GM21576 (cell line): Measurements from ENCODE around the gene OXT.
A peak's percentile ranks its signal among the peaks of the same experiment; 100 is the strongest.
"Not testable (repeated sequence)": the region's sequence is repeated elsewhere in the genome, so short reads cannot be mapped to it uniquely, and the experiment has no call there.

ENCODE experiments used
- ATAC-seq: cut with Tn5 transposase; IDR thresholded peaks from one replicate; pipeline ENCODE4 v1.9.1; 2021; ENCODE audit warnings: mild to moderate bottlenecking, moderate library complexity; ENCODE audit not compliant: unreplicated experiment

Gene OXT

GRCh38 chr20:3071610-3072529 lies at the start of gene OXT:
OXT (plus strand) TSS chr20:3071620; CDS start chr20:3071656, 36 bp downstream.
- ATAC-seq, result no peak

GRCh38 chr20:3021777-3022176 lies 49.6 kb upstream of the OXT start:
- ATAC-seq, result no peak

DNA sequence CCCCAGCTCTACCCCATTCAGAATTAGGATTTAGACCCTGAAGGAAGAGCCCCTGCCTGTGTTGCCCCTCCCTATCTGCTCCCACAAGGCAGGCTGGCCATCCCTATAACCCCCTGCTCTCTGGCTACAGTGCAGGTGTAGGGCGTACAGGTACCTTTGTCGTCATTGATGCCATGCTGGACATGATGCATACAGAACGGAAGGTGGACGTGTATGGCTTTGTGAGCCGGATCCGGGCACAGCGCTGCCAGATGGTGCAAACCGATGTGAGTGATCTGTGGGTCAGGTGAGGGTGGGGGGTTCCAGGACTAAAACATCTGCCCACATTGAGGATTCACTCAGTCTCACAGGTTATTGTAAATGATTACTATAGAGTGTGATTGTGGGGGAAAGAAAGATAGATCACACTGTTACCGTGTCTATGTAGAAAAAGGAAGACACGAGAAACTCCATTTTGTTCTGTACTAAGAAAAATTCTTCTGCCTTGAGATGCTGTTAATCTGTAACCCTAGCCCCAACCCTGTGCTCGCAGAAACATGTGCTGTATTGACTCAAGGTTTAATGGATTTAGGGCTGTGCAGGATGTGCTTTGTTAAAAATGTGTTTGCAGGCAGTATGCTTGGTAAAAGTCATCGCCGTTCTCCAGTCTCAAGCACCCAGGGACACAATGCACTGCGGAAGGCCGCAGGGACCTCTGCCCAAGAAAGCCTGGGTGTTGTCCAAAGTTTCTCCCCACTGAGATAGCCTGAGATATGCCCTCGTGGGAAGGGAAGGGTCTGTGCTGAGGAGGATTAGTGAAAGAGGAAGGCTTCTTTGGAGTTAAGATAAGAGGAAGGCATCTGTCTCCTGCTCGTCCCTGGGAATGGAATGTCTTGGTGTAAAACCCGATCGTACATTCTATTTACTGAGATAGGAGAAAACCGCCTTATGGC lies 48.6 kb upstream of the OXT start:
- not testable (repeated sequence) for ATAC-seq

DNA sequence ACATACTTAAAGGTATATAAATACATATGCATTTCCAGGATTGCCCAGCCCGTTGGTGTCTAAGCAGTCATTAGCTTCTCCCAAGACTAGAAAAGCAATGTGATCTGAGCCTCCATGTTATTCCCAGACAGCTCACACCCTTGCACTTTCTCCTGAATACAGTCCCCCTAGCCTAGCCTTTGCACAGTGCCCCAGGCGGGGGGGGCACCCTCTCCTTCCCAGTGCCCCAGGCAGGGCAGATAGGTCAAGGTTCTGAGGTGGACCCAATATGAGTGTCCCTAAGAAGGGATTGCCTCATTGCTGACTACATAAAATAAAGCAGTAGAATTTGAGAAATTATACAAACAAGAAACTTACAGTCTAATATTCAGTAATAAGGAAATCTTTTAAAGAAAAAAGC lies 43.4 kb upstream of the OXT start:
- ATAC-seq, result no peak

DNA sequence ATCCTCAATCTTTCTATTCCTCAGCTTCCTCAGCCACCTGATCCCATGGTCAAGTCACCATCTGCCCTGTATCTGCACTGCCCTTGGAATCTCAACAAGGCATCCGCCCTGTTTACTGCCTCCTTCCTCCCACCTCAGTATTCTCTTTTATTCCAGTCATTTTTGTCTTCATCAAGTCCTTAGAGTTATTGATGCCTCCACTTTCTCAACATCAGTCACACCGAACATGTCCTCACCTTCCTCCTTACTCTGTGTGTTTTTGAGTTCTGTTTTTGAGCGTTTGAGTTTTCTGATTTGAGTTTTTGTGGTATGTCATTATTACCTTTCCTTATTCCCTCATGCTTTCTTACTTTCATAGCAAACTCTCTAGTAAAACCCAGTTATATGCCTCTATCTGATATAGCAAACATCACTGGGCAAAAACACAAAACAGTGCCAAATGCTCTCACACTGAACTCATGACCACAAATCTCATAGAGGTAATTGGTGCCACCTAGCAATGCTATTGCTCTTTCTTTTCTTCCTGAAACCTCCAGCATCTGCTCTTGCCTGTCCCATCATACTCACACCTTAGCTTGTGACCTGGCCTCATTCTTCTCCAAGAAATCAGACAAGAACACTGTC lies 39.8 kb upstream of the OXT start:
- no peak for ATAC-seq

- no peak for ATAC-seq
Observed at GRCh38 chr20:3032624-3033023, 38.8 kb upstream of the OXT start.

DNA sequence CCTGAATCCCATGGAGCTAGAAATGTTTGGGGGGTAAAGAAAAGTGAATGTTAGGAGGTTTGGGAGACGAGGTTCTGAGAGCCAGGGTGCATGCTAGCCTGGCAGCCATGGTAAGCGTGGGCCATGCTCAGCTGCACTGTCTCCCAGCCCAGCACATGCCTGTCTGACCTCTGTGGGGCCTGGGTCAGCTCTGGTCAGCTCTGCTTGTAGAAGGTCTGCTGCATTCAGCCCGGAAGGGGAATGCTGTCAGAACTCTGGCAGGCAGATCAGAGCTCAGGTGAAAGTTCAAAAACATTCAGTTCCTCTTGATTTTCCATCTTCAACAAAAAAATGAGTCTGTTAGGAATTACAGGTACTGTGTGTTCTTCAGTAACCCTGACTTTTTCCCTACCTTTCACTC lies 33.8 kb upstream of the OXT start:
- ATAC-seq, result no peak

- ATAC-seq, result no peak
Observed at GRCh38 chr20:3038454-3038853, 33.0 kb upstream of the OXT start.

DNA sequence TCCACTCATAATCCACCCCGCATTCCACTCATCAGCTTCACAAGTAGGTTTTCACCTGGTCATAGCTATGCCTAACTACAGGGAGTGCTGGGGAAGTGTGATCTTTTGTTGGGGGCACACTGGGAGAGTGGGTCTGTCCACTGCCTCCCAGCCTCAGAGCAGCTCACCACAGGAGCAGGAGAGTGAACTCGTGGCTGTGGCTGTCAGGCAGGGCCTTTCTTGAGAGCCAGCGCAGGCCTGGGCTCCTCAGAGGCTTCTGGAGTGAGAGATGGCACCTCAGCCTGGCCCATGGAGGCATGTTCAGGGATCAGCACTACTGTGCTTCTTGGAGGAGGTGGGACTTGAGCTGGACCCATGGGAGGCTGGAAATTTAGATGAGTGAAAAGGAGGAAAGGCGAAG lies 32.0 kb upstream of the OXT start:
- ATAC-seq, result no peak

DNA sequence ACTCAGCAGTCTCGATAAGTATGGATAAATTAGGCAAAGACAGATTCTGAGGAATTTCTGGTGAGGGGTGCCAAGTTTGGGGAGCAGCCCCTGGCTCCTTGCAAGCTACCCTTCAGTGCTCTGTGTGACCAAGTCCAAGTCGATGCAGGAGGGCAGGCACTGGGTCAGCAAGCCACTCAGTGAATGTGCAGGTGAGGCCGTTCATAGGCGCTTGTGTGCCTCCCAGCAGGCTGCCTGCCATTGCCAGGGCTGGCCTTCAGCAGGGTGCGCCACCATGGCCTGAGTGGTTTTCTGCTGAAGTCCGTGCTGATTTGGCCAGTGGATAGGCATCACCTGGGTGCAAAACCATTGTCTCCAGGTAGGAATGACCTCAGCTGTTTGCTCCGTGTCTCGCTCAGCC lies 31.3 kb upstream of the OXT start:
- ATAC-seq, result no peak

GRCh38 chr20:3041854-3042409 lies 29.5 kb upstream of the OXT start:
- ATAC-seq, result no peak

DNA sequence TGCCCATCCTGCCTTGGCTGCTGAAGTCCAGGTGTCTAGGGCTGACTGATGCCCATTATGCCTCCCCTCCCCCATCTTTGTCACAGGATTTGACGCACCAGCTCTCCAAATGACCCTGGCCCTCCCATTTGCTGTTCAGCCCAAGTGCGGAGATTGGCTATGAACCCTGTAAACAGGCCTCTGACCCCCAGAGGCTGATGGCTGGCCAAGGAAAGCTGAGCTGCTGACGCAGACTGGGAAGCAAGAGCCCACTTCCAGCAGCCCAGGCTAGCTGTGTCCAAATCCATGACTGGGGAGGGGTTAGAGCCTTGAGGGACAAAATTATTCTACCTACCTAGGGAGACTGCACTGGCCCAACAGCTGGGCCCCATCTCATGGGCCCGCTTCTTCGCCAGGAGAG lies 28.8 kb upstream of the OXT start:
- ATAC-seq, result no peak

- no peak for ATAC-seq
Observed at GRCh38 chr20:3043322-3043721, 28.1 kb upstream of the OXT start, which contains the start of gene GNRH2. GNRH2 (plus strand) TSS chr20:3043622; CDS start chr20:3044415, 793 bp downstream.

DNA sequence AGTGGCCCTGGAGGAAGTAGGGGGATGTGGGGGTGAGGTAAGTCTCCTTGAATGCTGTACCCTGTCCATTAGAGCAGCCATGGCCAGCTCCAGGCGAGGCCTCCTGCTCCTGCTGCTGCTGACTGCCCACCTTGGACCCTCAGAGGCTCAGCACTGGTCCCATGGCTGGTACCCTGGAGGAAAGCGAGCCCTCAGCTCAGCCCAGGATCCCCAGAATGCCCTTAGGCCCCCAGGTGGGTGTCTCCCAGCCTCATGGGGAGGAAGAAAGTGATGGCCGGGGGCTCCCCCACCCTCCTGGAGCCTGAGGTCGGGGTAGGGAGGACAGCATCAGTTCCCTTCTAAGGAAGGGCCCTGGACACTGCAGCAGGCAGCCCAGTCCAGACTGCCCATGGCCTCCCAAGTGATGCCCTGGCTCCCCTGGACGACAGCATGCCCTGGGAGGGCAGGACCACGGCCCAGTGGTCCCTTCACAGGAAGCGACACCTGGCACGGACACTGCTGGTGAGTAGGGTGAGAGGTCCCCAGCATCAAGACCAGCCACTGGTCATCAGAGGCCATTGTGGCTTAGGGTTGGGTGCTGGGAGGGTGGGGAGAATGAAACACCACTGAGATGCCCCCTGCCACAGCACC lies 27.0 kb upstream of the OXT start:
- ATAC-seq, result no peak

DNA sequence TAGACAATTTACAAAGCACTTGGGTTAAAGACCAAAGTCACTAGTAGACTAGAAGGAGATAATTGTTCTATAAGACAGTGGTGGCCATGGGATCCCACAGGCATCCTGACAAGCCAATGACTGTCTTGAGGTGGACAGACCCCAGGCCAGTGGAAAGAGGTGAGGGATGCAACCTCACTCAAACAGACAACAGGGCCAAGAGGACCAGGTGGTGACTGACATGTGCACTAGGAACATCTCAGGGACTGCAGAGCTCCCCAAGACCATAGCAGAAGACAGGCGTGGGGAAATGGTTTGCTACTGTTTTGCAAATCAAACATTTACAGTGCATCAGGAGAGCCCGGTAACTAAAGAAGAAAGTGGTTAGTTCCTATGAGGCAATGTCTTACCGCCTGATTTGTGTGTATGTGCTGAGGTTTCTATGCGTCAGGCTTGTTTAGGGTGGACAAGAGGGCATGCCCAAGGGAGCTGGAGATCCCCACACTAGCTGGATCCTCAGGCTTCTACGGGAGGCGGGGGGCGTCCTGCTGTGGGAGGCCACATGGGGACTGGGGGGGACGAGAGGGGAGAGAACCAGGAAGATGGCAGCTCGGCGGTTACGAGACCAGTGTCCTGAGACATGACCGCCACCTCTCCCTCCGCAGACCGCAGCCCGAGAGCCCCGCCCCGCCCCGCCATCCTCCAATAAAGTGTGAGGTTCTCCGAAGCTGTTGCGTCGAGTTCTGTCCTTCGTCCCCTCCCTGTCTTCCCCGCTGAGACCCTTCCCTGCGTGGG lies 26.2 kb upstream of the OXT start:
- ATAC-seq, result peak; percentile 30

DNA sequence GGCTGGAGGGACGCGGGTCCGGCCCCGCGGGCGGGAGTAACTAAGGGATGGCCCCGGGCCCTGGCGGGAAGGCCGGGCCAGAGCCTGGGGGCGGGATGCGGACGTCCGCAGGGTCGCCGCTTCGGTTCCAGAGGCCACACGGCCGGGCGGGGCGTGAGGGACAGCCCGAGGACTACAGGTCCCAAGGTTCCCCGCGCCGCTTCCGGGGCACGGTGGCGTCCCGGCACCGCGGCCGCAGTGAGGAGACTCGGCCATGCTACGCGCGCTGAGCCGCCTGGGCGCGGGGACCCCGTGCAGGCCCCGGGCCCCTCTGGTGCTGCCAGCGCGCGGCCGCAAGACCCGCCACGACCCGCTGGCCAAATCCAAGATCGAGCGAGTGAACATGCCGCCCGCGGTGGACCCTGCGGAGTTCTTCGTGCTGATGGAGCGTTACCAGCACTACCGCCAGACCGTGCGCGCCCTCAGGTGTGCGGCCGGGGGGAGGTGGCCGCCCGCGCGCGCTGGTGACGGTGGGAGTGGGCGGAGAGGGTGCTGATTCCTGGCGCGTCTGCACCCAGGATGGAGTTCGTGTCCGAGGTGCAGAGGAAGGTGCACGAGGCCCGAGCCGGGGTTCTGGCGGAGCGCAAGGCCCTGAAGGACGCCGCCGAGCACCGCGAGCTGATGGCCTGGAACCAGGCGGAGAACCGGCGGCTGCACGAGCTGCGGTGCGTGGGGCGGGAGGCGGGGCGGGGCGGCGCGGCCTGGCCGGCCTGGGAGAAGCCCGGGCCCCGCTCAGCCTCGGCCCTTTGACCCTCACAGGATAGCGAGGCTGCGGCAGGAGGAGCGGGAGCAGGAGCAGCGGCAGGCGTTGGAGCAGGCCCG lies 25.4 kb upstream of the OXT start, which contains the start of gene MRPS26:
MRPS26 (plus strand) TSS at position 237 of the 861 bp plus-strand sequence; CDS start at position 254, 17 bp downstream.
- ATAC-seq, result peak; percentile 86

DNA sequence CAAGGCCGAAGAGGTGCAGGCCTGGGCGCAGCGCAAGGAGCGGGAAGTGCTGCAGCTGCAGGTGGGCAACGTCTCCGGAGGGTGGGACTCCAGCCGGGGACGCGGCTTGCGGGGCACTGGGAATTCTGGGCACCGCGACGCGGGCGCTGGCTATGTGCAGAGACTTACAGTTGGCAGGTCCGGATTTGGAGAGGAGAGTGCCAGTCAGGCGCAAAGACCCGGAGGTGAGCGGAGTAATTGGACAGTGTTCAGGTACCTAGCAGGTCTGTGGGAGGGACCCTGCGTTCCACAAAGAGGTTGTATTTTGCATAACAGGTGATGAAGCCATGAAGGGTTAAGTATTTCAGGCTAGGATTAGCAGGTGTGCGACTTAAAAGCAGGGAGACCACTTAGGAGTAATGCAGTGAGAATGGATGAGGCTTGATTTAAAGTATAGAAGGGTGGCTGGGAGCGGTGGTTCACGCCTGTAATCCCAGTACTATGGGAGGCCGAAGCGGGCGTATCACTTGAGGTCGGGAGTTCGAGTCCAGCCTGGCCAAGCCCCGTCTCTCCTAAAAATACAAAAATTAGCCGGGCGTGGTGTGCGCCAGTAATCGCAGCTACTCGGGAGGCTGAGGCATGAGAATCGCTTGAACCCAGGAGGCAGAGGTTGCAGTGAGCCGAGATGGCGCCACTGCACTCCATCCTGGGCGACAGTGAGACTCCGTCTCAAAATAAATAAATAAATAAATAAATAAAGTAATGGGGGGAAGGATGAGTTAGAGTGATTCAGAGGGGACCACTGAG lies 24.6 kb upstream of the OXT start:
- ATAC-seq, result peak; percentile 2
